ENCODE results near the gene CCDC88A.
"Not testable (repeated sequence)": the region's sequence is repeated elsewhere in the genome, so short reads cannot be mapped to it uniquely, and the experiment has no call there.

DNA sequence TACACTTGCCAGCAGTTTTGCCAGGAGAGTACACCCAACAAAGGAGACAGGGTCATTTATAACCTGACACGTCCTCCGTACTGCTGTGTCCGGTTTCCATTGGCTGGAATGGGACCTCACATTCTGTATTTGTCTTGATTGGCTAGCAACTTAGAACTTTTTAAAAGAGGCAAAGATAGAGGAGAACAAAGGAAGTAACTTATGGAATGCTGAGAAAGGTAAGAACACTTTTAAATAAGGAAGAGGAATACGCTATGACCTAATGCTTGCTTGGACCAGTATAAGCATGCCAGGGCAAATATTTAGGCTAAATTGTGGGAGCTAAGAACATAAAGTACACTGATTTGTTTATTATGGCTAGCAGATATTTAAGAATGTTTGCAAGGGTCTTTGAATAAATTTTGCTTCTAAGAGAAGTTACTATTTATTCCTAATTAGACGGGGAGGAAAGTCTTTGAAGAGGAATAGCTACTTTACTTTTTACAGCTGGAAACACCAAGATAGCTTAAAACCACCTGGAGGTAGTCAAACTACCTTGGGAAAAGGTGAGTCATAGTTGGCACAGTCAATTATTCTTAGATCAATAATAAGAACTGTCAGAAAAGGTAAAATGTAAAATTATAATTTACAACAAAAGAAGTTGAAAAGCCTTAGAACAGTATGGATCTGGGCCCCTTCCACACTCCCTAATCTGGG lies 138.7 kb downstream of the CCDC88A start:
- TF ChIP-seq, protein P1, sequence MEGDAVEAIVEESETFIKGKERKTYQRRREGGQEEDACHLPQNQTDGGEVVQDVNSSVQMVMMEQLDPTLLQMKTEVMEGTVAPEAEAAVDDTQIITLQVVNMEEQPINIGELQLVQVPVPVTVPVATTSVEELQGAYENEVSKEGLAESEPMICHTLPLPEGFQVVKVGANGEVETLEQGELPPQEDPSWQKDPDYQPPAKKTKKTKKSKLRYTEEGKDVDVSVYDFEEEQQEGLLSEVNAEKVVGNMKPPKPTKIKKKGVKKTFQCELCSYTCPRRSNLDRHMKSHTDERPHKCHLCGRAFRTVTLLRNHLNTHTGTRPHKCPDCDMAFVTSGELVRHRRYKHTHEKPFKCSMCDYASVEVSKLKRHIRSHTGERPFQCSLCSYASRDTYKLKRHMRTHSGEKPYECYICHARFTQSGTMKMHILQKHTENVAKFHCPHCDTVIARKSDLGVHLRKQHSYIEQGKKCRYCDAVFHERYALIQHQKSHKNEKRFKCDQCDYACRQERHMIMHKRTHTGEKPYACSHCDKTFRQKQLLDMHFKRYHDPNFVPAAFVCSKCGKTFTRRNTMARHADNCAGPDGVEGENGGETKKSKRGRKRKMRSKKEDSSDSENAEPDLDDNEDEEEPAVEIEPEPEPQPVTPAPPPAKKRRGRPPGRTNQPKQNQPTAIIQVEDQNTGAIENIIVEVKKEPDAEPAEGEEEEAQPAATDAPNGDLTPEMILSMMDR (IDR thresholded peaks at IDR 0.05): not testable (repeated sequence)
- TF ChIP-seq POLR2A, POLR2AphosphoS5 (IDR thresholded peaks at IDR 0.05): not testable (repeated sequence)
